Measurements from ENCODE around the gene ACAP1.

DNA sequence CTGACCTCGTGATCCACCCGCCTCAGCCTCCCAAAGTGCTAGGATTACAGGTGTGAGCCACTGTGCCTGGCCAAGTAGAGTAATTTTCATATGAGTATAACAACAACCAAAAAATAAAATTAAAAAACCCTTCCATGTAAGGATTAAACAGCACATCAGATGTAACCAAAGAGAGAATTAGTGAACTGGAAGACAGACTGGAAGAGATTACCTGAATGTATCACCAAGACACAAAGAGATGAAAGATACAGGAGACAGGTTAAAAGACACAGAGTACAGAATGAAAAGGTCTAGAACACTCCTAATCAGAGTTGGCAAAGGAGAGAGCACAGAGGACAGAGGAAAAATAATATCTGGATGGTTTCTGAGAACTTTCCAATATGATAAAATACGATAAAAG is 42.8 kb downstream of the ACAP1 start:
- no peak for TF ChIP-seq POLR2A (IDR thresholded peaks at IDR 0.05)
- TF ChIP-seq, protein P1, sequence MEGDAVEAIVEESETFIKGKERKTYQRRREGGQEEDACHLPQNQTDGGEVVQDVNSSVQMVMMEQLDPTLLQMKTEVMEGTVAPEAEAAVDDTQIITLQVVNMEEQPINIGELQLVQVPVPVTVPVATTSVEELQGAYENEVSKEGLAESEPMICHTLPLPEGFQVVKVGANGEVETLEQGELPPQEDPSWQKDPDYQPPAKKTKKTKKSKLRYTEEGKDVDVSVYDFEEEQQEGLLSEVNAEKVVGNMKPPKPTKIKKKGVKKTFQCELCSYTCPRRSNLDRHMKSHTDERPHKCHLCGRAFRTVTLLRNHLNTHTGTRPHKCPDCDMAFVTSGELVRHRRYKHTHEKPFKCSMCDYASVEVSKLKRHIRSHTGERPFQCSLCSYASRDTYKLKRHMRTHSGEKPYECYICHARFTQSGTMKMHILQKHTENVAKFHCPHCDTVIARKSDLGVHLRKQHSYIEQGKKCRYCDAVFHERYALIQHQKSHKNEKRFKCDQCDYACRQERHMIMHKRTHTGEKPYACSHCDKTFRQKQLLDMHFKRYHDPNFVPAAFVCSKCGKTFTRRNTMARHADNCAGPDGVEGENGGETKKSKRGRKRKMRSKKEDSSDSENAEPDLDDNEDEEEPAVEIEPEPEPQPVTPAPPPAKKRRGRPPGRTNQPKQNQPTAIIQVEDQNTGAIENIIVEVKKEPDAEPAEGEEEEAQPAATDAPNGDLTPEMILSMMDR (IDR thresholded peaks at IDR 0.05): no peak

All from testis (tissue), 2 donors.